K562 (cell line): Measurements from ENCODE around the gene CCDC187. TPM values are rescaled to one million over a fixed set of nuclear protein-coding genes. Genes with fewer than 3 reads are reported as not detected.

Source experiments
- ATAC-seq: fragments of 200-7000 bp; cut with Tn5 transposase; 3 replicates; pipeline ENCODE4 v1.9.1; 2020; ENCODE audit warnings: moderate library complexity
- BruUV-seq: library from RNA; stranded (reverse); fragments of 400-500 nt; replicated peaks from 2 replicates; lab custom pipeline; 2021; lab: Mats Ljungman, UMichigan
- CTCF ChIA-PET: fragments of 300-600 bp; formaldehyde crosslinking; extraction: SDS; loops from one replicate; lab custom pipeline; 2021; ENCODE audit warnings: low intra/inter-chr PET ratio; lab: Yijun Ruan, JAX
- POLR2A ChIA-PET: fragments of 300-600, 350-650 bp; sonication (Branson Sonifier 250); formaldehyde crosslinking; extraction: SDS; loops from one replicate; lab custom pipeline; 2021; ENCODE audit warnings: antibody characterized with exemption, inconsistent platforms; lab: Yijun Ruan, JAX
- DNase-seq, 4 experiments: peaks; one replicate each; pipeline versions ENCODE4 v3.0.0 to v3.0.0-alpha.2; 2011 to 2018; ENCODE audit warnings: low spot score in 3 of 4, mixed read lengths in 3 of 4; ENCODE audit errors: extremely low read depth in 1 of 4
- FAIRE-seq: peaks from 2 replicates; lab custom pipeline; 2011; peaks lifted over from hg19 to GRCh38; lab: Jason Lieb, UNC
- H2AFZ ChIP-seq: 2 replicates; pipeline ENCODE4 v1.6.0; 2011; ENCODE audit warnings: low read depth, low read length, control low read depth, inconsistent platforms
- H3K27ac ChIP-seq: fragments of 200-600 bp; 3 replicates; pipeline ENCODE4 v1.8.0; 2011; ENCODE audit warnings: low read depth, mild to moderate bottlenecking, control low read depth, inconsistent platforms, low read length, moderate library complexity, mixed read lengths; ENCODE audit errors: extremely low read depth
- H3K27me3 ChIP-seq, 2 experiments: fragments of 300-600 bp in 1 of 2; 2 replicates in 1 of 2; 3 replicates in 1 of 2; pipeline versions ENCODE4 v1.6.0 to v1.8.0; 2011; ENCODE audit warnings: inconsistent platforms in 2 of 2, low read length in 2 of 2, mild to moderate bottlenecking in 1 of 2, mixed read lengths in 1 of 2, moderate library complexity in 1 of 2; ENCODE audit not compliant: control insufficient read depth in 2 of 2, insufficient read depth in 2 of 2
- H3K36me3 ChIP-seq: fragments of 300-600 bp; 3 replicates; pipeline ENCODE4 v1.8.0; 2011; ENCODE audit warnings: mild to moderate bottlenecking, low read length, inconsistent platforms; ENCODE audit not compliant: control insufficient read depth, insufficient read depth
- H3K4me1 ChIP-seq, 2 experiments: fragments of 200-600 bp in 1 of 2; replicated peaks in 1 of 2; 2 replicates in 1 of 2; 3 replicates in 1 of 2; pipeline versions ENCODE4 v1.5.1 to v1.8.0; 2011; ENCODE audit warnings: inconsistent platforms in 2 of 2, low read length in 2 of 2, mild to moderate bottlenecking in 1 of 2, mixed read lengths in 1 of 2, moderate library complexity in 1 of 2; ENCODE audit not compliant: control insufficient read depth in 2 of 2, insufficient read depth in 2 of 2
- H3K4me2 ChIP-seq: 2 replicates; pipeline ENCODE4 v1.6.1; 2011; ENCODE audit warnings: low read length, control low read depth, inconsistent platforms, mixed read lengths; ENCODE audit not compliant: insufficient read depth
- H3K4me3 ChIP-seq: fragments of 200-600 bp; sonication (generic), shearing (Covaris generic); 2 replicates; pipeline ENCODE4 v1.5.1; 2016; ENCODE audit warnings: control low read depth, inconsistent platforms
- H3K79me2 ChIP-seq: fragments of 200-600 bp; 3 replicates; pipeline ENCODE4 v1.8.0; 2011; ENCODE audit warnings: low read length, inconsistent platforms; ENCODE audit not compliant: control insufficient read depth, insufficient read depth
- H3K9ac ChIP-seq, 2 experiments: 2 replicates each; pipeline versions ENCODE4 v1.6.0 to v1.6.1; 2011; ENCODE audit warnings: low read depth in 2 of 2, low read length in 2 of 2, control low read depth in 1 of 2, inconsistent platforms in 1 of 2, mild to moderate bottlenecking in 1 of 2, mixed read lengths in 1 of 2; ENCODE audit not compliant: insufficient read depth in 1 of 2
- H3K9me1 ChIP-seq: one replicate; pipeline ENCODE4 v1.6.0; 2011; ENCODE audit warnings: inconsistent platforms, mild to moderate bottlenecking, low read length, moderate library complexity; ENCODE audit not compliant: control insufficient read depth, insufficient read depth
- H3K9me3 ChIP-seq: replicated peaks from 2 replicates; pipeline ENCODE4 v1.5.1; 2011; ENCODE audit warnings: low read depth, low read length, inconsistent platforms; ENCODE audit not compliant: control insufficient read depth, insufficient read depth
- H4K20me1 ChIP-seq: replicated peaks from 2 replicates; pipeline ENCODE4 v1.6.1; 2011; ENCODE audit warnings: low read length, inconsistent platforms, mixed read lengths; ENCODE audit not compliant: control insufficient read depth, insufficient read depth
- CCNT2 ChIP-seq: IDR thresholded peaks from 2 replicates; pipeline ENCODE4 v1.6.1; 2011; ENCODE audit warnings: borderline replicate concordance, low read depth, mild to moderate bottlenecking, moderate library complexity, mixed read lengths, low read length; ENCODE audit not compliant: insufficient read length; ENCODE audit errors: extremely low read depth
- CREB1 ChIP-seq, 2 experiments: sonication (generic) in 1 of 2; formaldehyde crosslinking in 1 of 2; IDR thresholded peaks; 2 replicates each; pipeline versions ENCODE4 v1.6.1 to v1.8.0; 2012 to 2022; ENCODE audit warnings: inconsistent platforms in 1 of 2, mild to moderate bottlenecking in 1 of 2, missing genetic modification reagents in 1 of 2, moderate library complexity in 1 of 2
- E2F8 ChIP-seq: fragments of 450-650 bp; IDR thresholded peaks from 2 replicates; pipeline ENCODE4 v1.7.1; 2018; ENCODE audit warnings: mild to moderate bottlenecking, low read depth; ENCODE audit not compliant: partially characterized antibody
- HDGF ChIP-seq: fragments of 450-650 bp; IDR thresholded peaks from 2 replicates; pipeline ENCODE4 v1.6.1; 2016
- KDM5B ChIP-seq: fragments of 200-600 bp; sonication (generic); IDR thresholded peaks from 2 replicates; pipeline ENCODE4 v1.6.1; 2012; ENCODE audit warnings: low read depth, mild to moderate bottlenecking, moderate library complexity, low read length, control low read depth, inconsistent platforms; ENCODE audit not compliant: insufficient replicate concordance
- MBD2 ChIP-seq: sonication (generic); IDR thresholded peaks from 2 replicates; pipeline ENCODE4 v1.6.1; 2016; ENCODE audit warnings: low read depth, borderline replicate concordance
- MTA3 ChIP-seq: fragments of 450-650 bp; formaldehyde crosslinking; IDR thresholded peaks from 2 replicates; pipeline ENCODE4 v1.6.1; 2017; ENCODE audit warnings: mild to moderate bottlenecking, borderline replicate concordance
- ZKSCAN1 ChIP-seq: fragments of 150-350 bp; IDR thresholded peaks from 2 replicates; pipeline ENCODE4 v1.6.1; 2016; ENCODE audit warnings: low read depth, low read length
- ZNF766 ChIP-seq: fragments of 200-800 bp; sonication (Bioruptor generic); conservative IDR thresholded peaks from 2 replicates; pipeline ENCODE4 v1.6.1; 2016; ENCODE audit warnings: missing genetic modification characterization, missing compliant biosample characterization
- WGBS: fragments of 100-300 bp; shearing (Covaris generic); methylation state at CpG from one replicate; pipeline ENCODE4 v1.1.6; 2016; ENCODE audit warnings: low coverage, mixed read lengths; ENCODE audit not compliant: insufficient coverage; ENCODE audit errors: missing lambda C conversion rate; 5-methylcytosine and 5-hydroxymethylcytosine counted together
- in situ Hi-C: fragments of 300-500 bp; cut with MboI; formaldehyde crosslinking; loops from 4 replicates; pipeline ENCODE4 v1.15.0; 2018; ENCODE audit warnings: inconsistent platforms, mixed read lengths
- intact Hi-C: fragments of 100-400 bp; cut with micrococcal nuclease; formaldehyde crosslinking; loops from 2 replicates; pipeline ENCODE4 v1.14.2; 2022
- polyA plus RNA-seq, 8 experiments: library from polyadenylated mRNA; depleted of rRNA in 4 of 8; stranded (reverse) in 5 of 8; unstranded in 3 of 8; fragments of >200 nt; fragmentation: Nextera tagmentation in 2 of 8; fragmentation: Illumina TruSeq in 1 of 8; extraction: Ambion mirVana in 2 of 8; extraction: Trizol in 1 of 8; gene quantifications; 2 replicates each; pipeline versions ENCODE4 v1.2.1 to v1.2.3, GENCODE V29; 2011 to 2014; ENCODE audit warnings: inconsistent platforms in 1 of 8, missing spikeins in 1 of 8
- total RNA-seq, 7 experiments: library from RNA; depleted of rRNA in 6 of 7; stranded (reverse); fragments of >200 nt in 6 of 7; fragmentation: Illumina TruSeq in 2 of 7; extraction: Trizol in 2 of 7; gene quantifications; 2 replicates each; pipeline versions ENCODE4 v1.2.1 to v1.2.3, GENCODE V29; 2011 to 2021; ENCODE audit warnings: low replicate concordance in 1 of 7

Gene CCDC187
- total and polyA plus RNA-seq, 9 of the 15 experiments (the other 6 are each of a cell fraction or from before 2014, with no cell fraction given): not detected

- Histone ChIP-seq H3K79me2 (peaks cover 93% of the 10 kb centered on the region), H3K4me3 (no peak overlapping the region)
- TF ChIP-seq ZNF766 (CRISPR knock-in tag): no peak
- no peak for TF ChIP-seq ZKSCAN1
- no peak for TF ChIP-seq E2F8
- TF ChIP-seq HDGF: no peak
- TF ChIP-seq KDM5B: no peak
- no peak for TF ChIP-seq CCNT2
- TF ChIP-seq CREB1 (IDR thresholded peaks at IDR 0.05): no peak
- no peak for TF ChIP-seq CREB1 (CRISPR knock-in tag; IDR thresholded peaks at IDR 0.05)
- no peak for TF ChIP-seq MTA3
- no peak for TF ChIP-seq MBD2
- TF ChIP-seq, all 486 proteins: peak for 0
- no TSS peak for BruUV-seq
- no peak for ATAC-seq
- in situ Hi-C loops: no loop called here
- intact Hi-C loops: no loop called here
- Histone ChIP-seq H3K4me1 (peaks cover 46 to 70% of the 10 kb centered on the region in 2 experiments), H3K9me3 (no peaks in the 10 kb centered on the region), H4K20me1 (peaks cover 56% of the 10 kb centered on the region), H3K4me2 (no peak overlapping the region), H2AFZ (no peak overlapping the region), H3K9ac (no peak overlapping the region), H3K9me1 (peaks cover 12% of the 10 kb centered on the region), H3K36me3 (peaks cover 60% of the 10 kb centered on the region), H3K27me3 (no peaks in the 10 kb centered on the region), H3K27ac (no peak overlapping the region)
- WGBS: 69% methylated on average over 2 of the region's 2 CpGs
- CTCF ChIA-PET: interaction anchor here (0.6 kb wide), 1 partner anchor 359 kb away, joined by 6 read pairs; no protein-coding TSS in a partner anchor
- FAIRE-seq: no peak
- DNase-seq: no peak
- POLR2A ChIA-PET: interaction anchor here (0.6 to 1.5 kb wide), 5 partner anchors 9 to 81 kb away, joined by 3 to 7 read pairs (median 3); no protein-coding TSS in a partner anchor
Measured at GRCh38 chr9:136239983-136240330, 63.9 kb downstream of the CCDC187 start.
